Epithelial cell of proximal tubule (primary cell): ENCODE data around the gene FZD4. TPM values are rescaled to one million over a fixed set of nuclear protein-coding genes. Genes with fewer than 3 reads are reported as not detected.

Experiments used
- total RNA-seq: library from RNA; depleted of rRNA; stranded (reverse); fragments of >200 nt; gene quantifications from 2 replicates; pipeline ENCODE4 v1.2.3, GENCODE V29; 2015

Gene FZD4
- total RNA-seq, 1 donor from 2014 or later: 4.7 TPM

Other genes starting within 250 kb of the FZD4 start
- gene PRSS23, start 154.9 kb downstream of the FZD4 start, total RNA-seq: 64.2 and 77.2 TPM in 2 replicates
- 12.6 and 23.9 TPM in 2 replicates for gene TMEM135, start 82.5 kb upstream of the FZD4 start, total RNA-seq